ENCODE data around the gene ASZ1.

ASZ1 gene

DNA sequence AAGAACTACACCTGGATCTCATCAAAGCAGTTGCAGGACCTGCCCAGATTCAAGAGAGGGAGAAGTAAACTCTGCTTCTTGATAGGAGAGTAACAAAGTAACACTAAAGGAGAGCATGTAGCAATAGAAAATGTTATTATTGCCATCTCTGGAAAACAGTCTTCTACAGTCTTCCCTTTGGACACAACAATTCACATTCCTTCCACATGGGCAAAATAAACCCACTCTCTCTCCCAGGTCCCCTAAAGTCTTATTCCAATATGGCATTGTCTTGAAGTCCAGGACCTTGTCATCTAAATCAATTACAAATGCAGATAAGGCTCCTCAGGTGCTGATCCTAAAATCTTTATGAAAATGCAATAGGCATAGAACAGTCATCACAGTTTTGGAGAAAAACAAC, 94.1 kb downstream of the ASZ1 start:
- DNase-seq = no peak

DNA sequence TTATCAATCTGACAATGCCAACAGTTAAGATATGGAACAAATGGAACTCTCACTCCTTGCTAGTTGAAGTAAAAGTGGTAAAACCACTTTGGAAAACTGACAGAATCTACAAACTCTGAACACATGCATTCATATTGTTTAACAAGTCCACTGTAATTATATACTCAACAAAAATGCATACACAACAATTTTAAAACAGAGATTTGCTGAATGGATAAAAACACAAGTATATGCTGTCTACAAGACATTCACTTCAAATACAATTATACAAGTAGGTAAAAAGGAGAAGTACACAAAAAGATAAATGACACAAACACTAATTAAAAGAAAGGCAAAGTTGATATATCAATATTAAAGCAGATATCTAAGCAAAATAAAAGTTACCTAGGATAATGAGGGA, 95.3 kb downstream of the ASZ1 start:
- no peak for DNase-seq

DNA sequence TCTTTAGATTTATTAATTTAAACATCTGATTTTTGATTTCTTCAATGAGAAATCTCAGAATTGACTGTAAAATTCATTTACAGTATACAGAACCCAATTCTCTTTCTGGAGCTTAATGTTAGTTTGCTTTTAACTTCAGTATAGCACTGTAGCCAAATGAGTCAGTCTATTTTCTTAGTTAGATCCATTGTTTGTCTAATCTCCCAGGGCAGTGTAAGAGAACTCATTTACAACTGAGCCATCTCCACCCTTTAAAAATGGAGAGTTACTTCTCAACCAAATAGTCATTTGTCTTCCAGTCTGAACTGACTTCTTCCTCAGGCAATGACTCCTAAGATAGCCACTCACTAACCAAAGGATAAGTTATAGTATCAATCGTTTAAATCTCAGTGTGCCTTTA, 101.5 kb downstream of the ASZ1 start:
- no peak for DNase-seq

DNA sequence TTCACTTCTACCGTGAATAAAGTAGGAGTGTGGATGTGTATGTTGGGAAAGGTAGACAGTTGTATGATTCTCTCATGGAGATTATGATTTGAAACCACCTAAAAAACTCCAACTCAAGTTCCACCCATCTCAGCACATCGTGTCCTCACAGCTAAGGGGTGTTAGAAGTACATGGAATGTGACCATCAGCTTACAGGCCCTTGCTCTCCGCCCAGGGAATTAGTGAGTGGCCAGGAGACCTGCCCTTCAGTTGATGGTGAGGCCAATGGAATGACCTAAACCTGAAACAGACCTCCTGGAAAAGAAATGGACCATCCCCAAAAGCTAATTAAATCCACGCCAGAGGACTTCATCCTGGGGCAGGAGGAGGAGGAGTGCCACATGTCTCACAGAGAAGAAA, 102.3 kb downstream of the ASZ1 start:
- DNase-seq = no peak

DNA sequence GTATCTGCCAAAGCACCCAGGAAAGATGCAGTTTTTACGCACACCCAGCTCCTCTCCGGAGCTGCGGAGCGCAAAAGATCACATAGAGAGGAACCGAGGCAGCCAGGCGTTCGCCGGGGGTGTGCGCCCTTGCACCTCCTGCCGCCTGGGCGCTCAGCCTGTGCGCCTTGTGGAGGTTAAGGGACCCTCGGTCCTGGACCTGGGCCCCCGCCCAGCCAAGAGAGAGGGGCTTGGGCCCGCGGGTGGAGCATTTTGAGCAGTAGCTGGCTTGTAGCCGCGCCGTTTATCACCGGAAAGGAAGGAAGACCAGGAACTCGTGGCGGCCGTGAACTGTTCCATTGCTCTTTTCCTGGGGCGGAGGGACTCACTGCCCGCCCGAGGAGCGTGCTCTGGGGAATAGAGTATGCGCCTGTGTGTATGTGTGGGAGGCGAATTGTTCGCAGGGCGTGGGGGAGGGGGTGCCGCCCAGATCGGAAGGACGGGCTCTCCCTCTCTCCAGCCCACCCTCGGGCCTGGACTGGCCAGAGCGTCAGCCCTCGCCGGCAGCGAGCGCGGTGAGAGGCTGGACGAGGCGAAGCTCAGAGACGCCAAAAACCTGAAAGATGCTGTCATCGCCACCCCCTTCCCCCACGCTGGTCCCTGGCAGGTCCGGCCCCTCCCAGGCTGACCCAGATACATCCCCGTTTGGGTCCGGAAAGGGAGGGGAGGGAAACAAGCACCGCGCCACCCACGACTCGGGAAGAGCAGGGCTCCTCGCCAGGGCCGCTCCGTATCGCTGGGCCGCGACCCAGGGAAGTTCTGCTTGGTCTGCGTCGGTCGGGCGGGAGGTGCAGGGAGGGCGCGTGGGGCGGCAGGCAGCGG, 103.2 kb downstream of the ASZ1 start:
- no peak for DNase-seq

DNA sequence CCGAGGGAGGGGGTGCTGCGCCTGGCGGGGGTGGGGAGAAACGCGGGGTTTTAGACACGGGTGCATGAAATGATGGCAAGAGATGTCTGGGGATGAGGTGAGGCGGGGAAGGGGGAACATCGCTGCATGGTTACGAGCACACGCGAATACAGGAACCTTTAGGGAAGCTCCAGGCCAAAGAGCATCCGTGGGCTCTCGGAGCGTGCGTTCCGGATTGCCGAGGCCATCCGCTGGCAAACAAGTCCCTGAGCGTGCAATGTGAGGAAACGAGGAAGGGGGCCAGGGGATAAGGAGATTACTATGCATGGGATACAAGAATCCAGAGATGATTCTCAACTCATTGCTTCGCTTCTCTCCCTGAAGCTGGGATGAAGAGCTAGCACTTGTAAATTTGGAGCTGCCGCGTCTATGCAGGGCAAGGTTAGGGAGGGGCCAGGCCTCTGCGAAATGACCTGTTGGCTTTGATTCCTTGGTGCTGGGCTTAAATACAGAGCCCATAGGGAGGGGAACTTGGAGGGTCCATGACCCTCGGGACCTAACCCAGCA, 103.9 kb downstream of the ASZ1 start:
- no peak for DNase-seq

DNA sequence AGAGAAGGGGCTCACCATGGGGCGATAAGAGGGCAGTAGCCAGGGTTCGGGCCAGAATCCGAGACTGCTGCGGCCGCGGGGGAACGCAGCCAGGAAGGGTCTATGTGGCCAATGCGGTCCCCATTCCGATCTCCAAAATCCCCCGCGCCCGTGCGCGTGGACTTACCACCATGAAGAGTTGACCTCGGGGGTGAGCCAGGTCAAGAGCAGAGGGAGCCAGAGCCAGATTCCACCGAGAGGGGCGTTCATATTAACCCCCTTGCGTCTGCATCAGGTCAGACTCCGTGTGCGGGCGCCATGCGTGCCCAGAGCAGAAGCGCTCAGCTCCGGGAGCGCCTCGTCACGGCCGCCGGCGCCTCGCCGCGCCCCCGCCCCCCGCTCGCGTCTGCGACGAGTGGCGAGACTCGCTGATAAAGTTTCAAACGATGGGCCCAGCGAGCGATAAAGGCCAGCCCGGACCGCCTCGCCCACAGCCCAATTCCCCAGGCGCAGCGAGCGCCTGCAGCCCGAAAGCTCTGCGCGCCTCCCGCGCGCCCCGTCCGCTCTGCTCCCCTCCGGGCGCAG, 104.5 kb downstream of the ASZ1 start, which contains the start of gene WNT2:
WNT2 (minus strand) TSS at position 318 of the 564 bp plus-strand sequence; CDS start at position 249, 69 bp downstream.
- DNase-seq = no peak

DNA sequence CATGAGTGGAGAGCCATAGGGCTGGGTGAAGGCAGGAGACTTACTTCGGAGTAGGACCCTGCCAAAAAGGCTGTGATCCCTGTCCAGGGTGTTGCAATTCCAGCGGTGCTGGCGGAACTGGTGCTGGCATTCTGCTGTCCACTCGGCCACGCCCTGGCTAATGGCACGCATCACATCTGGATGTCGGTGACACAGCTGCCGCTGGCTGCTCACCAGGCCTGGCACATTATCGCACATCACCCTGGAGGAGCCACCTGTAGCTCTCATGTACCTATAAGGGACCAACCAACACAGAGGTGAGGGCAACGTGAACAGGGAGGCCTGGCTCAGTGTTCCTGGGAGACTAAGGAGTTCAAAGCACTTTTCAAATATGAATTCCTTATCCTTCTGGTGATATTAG, 106.8 kb downstream of the ASZ1 start:
- DNase-seq = no peak

DNA sequence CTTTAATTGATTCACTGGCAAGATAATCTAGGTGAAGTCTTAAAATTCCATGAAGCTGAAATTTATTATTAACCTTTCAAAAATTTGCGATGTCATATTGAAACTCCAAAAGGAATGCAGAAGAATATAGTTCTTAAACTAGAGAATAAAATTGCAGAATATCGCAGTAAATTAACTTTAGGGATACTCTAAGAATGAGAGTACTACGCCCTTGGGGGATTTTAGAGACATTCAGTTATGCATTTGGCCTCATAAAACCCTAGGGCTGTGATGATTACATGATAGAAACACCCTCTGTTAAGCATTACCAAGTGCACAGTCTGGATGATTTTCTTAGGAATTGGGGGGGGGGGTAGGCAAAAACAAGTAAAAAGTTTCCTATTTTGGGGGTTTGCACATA, 108.1 kb downstream of the ASZ1 start:
- no peak for DNase-seq

DNA sequence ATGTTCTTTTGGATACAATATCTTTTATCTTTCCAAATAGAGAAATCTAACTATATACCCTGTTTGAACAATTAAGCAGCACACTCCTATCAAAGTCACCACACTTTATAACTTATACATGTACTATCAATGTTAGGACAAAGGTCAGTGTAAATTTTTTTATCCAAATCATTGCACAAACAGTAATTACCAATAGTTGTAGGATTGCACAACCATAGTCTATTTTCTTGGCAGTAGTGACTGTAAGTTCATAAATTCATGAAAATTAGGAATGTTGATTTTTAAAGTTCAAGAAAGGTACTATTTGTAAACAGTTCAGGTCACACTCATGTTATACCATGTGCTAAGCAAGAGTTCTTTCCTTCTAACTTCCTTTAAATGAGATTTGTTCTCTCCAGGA, 113.7 kb downstream of the ASZ1 start:
- no peak for DNase-seq

Measured in NCI-H2029 treated with DMSO at 0.1 percent for 48 hours (cell line).